ENCODE results near the gene CAMK2N1.

GRCh38 chr1:20498116-20498515, 12.1 kb upstream of the CAMK2N1 start:
- TF ChIP-seq CTCF (IDR thresholded peaks at IDR 0.05 in 4 of 5, conservative IDR thresholded peaks at IDR 0.05 in 1 of 5) (no peak), POLR2A (IDR thresholded peaks at IDR 0.05) (no peak)
